ENCODE results near the gene PRODH2. TPM values are rescaled to one million over a fixed set of nuclear protein-coding genes. Genes with fewer than 3 reads are reported as not detected.
"Not testable (repeated sequence)": the region's sequence is repeated elsewhere in the genome, so short reads cannot be mapped to it uniquely, and the experiment has no call there.

Gene PRODH2
- total RNA-seq, 1 donor from 2014 or later: not detected

- no peak for DNase-seq (ENCODE audit: low read depth)
These were observed 30.1 kb downstream of the PRODH2 start for GRCh38 chr19:35782589-35782988.

DNA sequence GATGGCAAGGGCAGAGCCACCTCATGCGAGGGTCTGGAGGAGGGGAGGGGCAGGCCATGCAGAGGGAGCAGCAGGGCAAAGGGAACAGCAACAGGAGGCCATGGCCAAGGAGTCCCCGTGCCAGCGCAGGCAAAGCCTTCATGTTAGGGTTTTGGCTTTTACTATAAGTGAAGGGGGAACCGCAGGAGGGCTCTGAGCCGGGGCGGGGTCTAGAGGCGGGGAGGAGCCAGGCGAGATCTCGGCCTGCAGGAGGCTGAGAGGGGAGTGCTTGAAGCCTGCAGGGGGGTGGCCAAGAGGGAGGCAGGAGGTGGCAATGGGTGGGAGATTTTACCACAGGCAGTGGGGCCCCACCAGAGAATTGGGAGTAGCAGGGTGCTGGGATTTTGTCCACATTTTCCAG is 31.0 kb downstream of the PRODH2 start:
- no peak for DNase-seq (ENCODE audit: low read depth)

GRCh38 chr19:35780717-35781116 is 31.9 kb downstream of the PRODH2 start:
- DNase-seq (ENCODE audit: low read depth): no peak

GRCh38 chr19:35780058-35780457 is 32.6 kb downstream of the PRODH2 start:
- DNase-seq (ENCODE audit: low read depth): no peak

DNA sequence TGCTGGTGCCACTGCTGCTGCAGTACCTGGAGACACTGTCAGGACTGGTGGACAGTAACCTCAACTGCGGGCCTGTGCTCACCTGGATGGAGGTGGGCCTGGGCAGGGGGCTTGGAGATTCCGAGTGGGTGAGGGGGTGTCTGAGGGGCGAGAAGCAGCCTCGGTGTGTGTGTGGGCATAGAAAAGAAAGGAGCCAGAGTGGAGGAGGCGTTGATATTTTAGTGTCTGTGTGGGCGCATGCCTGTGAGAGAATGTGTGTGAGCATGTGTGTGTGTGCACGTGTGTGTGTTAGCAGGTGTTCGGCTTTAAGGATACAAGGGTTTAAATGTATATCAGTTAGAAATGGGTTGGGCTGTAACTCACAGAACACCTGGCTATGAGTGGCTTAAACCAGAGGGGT is 33.6 kb downstream of the PRODH2 start:
- DNase-seq (ENCODE audit: low read depth): no peak

DNA sequence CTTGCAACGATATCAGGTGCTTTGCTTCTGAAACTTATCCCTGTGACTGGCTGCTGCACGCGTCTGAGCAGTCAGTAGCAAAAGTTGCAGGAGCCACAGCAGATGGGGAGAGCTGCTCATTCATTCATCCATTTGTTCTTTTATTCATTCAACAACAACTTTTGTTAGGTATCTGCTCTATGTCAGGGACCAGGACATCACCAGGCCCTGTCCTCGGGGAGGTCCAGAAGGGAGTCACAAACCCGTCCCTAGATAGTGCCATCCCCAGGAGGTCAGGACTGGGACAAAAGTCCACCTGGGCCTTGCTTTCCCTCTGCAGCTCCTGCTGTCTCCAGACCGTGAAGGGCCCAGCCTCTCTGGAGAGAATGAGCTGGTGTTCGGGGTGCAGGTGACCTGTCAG is 34.7 kb downstream of the PRODH2 start:
- DNase-seq (ENCODE audit: low read depth): no peak

DNA sequence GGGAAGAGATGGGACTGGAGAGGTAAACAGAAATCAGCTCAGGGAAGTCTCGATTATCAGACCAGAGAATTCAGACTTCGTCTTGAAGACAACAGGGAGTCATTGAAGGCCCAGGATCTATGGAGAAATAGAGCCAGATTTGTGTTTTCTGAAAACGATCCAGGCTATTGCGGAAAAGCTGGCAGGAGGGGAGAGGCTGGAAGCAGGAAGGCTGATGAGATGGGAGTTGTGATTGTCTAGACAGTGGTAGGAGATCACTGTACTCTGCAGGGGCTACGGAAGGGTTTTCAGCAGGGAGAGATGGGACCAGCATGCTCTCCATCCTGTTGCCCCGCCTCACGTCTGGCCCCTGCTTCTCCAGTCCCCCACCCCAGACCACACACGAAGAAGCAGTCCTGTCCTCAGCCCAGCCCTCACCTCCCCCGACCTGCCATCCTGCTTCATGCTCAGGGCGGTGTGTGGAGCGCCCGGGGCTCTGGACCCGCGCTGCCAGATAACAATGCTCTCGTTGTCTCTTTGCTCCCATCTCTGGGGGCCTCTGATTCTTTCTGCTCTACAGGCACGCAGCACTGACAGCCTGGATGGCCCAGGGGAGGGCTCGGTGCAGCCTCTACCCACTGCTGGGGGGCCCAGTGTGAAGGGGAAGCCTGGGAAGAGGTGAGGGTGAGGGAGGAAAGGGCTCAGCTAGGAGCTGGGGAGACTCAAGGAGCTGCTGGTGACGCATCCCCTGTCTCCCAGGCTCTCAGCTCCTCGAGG is 35.4 kb downstream of the PRODH2 start:
- DNase-seq (ENCODE audit: low read depth): no peak

- no peak for DNase-seq (ENCODE audit: low read depth)
These were observed 36.4 kb downstream of the PRODH2 start for GRCh38 chr19:35776102-35776788.

- DNase-seq (ENCODE audit: low read depth): peak; percentile 99
These were observed 37.1 kb downstream of the PRODH2 start, which contains the start of gene ARHGAP33 for GRCh38 chr19:35775298-35776101. ARHGAP33 (plus strand) TSS chr19:35775564; CDS start chr19:35775659, 95 bp downstream.

GRCh38 chr19:35775046-35775297 is 37.7 kb downstream of the PRODH2 start:
- no peak for DNase-seq (ENCODE audit: low read depth)

GRCh38 chr19:35774274-35775045 is 38.2 kb downstream of the PRODH2 start:
- DNase-seq (ENCODE audit: low read depth): no peak

DNA sequence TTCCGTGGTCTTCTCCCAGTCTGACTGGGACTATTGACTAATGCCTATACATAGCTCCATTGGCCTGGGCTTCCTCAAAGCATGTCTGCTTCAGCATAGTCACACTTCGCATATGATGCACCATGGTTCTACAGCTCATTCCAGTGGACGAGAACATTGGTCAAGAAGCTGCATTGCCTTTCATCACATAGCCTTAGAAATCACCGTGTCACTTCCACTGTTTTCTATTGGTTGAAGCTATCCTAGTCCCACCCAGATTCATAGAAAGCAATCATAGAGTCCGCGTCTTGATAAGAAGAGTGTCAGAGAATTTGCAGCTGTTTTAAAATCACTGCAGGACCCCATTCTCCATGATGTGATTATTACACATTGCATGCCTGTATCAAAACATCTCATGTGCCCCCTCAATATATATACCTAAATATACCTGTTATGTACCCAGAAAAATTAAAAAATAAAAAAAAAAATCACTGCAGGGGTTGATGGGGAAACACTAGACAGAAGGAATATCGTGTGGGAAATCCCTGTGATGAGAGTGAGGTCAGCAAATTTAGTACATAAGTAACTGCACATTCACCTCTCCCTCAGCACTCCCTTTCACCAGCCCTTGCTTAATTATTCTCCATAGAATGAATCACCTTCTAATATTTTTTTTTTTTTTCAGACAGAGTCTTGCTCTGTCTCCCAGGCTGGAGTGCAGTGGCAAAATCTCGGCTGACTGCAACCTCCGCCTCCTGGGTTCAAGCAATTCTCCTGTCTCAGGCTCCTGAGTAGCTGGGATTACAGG is 39.4 kb downstream of the PRODH2 start:
- DNase-seq (ENCODE audit: low read depth): no peak

- not testable (repeated sequence) for DNase-seq (ENCODE audit: low read depth)
These were observed 40.3 kb downstream of the PRODH2 start for GRCh38 chr19:35772362-35772761.

GRCh38 chr19:35768082-35768421 is 44.6 kb downstream of the PRODH2 start:
- DNase-seq (ENCODE audit: low read depth): no peak

DNA sequence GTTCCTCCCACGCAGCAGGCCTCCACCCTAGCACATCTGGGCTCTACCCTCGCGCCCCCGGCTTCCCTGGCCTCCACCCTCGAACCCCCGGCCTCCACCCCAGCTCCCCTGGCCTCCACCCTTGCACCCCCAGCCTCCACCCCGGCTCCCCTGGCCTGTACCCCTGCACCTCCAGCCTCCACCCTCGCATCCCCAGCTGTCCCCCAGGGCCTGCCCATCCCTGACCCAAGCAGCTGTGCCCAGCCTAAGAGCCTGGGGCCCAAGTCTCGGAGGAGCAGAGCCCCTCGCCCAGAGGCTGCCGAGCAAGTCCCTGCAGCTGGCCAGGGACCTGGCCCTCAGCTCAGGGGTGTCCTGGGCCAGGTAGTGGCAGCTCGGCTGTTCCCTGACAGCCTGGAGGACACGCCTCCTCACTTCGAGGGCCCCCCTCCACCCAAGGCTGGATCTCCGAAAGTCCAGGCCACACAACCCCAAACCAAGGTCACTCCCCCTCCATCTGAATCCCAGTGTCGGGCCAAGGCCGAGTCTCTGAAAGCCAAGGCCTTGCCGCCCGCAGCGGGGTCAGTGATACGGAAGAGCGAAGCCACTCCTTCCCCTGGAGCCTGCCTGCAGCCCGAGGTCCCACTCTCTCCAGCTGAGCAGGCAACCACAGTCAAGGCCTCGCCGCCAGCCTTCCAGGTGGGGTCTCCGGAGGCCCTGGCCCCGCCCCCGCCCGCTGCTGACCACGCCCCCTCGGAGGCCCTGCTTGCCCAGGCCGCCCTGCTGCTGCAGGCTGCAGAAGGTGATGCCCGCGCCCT is 45.2 kb downstream of the PRODH2 start:
- no peak for DNase-seq (ENCODE audit: low read depth)

- no peak for DNase-seq (ENCODE audit: low read depth)
These were observed 46.0 kb downstream of the PRODH2 start for GRCh38 chr19:35766571-35767104.

GRCh38 chr19:35764432-35765315 is 48.0 kb downstream of the PRODH2 start:
- DNase-seq (ENCODE audit: low read depth): no peak

DNA sequence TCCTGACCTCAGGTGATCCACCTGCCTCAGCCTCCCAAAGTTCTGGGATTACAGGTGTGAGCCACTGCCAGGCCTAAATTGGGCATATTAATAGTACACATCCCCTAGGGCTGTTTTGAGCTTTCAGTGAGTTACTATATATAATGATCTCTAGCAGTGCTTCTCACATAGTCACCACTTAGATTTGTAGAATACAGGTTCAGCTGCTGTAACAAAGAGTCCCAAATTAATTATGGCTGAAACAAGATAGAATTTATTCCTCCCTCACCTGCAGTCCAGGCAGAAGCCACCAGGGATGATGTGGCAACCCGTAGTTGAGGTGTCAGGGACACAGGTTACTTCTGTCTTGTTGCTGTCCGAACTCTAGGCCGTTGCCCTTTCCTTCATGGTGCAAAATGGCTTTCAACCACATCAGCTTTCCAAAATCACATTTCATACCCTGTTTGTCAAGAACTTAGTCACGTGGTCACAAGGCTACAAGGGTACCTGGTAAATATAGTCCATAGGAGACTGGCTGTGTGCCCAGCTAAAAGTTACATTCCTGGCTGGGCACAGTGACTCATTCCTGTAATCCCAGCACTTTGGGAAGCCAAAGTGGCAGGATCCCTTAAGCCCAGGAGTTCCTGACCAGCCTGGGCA is 51.8 kb downstream of the PRODH2 start:
- no peak for DNase-seq (ENCODE audit: low read depth)

Measured in myocyte (in vitro differentiated cells).